ENCODE data around the gene SEMA4C. TPM values are rescaled to one million over a fixed set of nuclear protein-coding genes. Genes with fewer than 3 reads are reported as not detected.

SEMA4C gene
- total and polyA plus RNA-seq, 9 of the 15 experiments (the other 6 are each of a cell fraction or from before 2014, with no cell fraction given): 0.32 to 59.7 (median 23.9) TPM

DNA sequence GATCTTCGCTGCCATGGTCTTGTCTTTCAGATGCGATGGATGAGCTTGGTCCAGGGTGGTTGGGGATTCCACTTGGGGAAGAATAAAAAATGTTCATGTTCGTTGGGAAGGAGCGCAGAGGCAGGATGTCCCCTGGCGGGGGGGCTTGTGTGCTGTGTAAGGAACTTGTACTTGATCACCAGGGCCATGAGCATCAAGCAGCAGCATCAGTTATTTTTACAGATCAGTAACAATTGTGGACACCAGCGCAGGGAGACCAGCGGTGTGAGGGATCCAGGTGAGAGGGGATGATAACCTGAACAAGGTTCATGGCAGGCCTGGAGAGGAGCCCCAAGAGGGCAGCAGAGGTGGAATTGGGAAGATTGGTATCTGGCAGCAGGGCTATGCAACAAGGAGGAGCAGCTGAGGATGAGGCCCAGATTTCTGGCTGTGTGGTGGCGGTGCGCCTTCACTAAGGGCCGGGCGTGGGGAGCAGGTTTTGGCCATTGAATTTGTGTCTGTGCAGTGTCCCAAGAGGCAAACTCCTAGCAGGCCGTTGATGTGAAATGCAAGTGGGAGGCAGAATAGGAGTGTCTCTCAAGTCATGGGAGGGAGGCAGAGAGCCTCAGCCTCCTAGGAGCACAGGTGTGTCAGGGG, 49.9 kb downstream of the SEMA4C start:
- H3K79me2 ChIP-seq (ENCODE audit: control insufficient read depth, insufficient read depth, low read length): peaks cover 53% of the 10 kb centered on the region
- H3K36me3 ChIP-seq (ENCODE audit: control insufficient read depth, insufficient read depth, low read length): peaks cover 50% of the 10 kb centered on the region
- ATAC-seq (no peak), DNase-seq (ENCODE audit: extremely low read depth in 1 of 4, low spot score in 3 of 4) (no peak), FAIRE-seq (no peak)
- H3K9ac ChIP-seq (ENCODE audit: insufficient read depth in 1 of 2, low read depth in 2 of 2, low read length in 2 of 2): peak overlapping the region in 1 of 2 experiments; percentile 31; a peak in 1 of 4 replicates
- WGBS (ENCODE audit: insufficient coverage, low coverage, missing lambda C conversion rate): 85% methylated on average over 12 of the region's 12 CpGs
- no peaks in the 10 kb centered on the region for H3K9me3 ChIP-seq (replicated peaks; ENCODE audit: control insufficient read depth, insufficient read depth, low read depth, low read length)
- H3K9me1 ChIP-seq (ENCODE audit: control insufficient read depth, insufficient read depth, low read length): peaks cover 21% of the 10 kb centered on the region
- BruUV-seq (replicated peaks): no TSS peak
- H3K4me3 ChIP-seq: no peak overlapping the region
- H4K20me1 ChIP-seq (replicated peaks; ENCODE audit: control insufficient read depth, insufficient read depth, low read length): peaks cover 45% of the 10 kb centered on the region
- TF ChIP-seq, protein P1, sequence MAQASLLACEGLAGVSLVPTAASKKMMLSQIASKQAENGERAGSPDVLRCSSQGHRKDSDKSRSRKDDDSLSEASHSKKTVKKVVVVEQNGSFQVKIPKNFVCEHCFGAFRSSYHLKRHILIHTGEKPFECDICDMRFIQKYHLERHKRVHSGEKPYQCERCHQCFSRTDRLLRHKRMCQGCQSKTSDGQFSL (CRISPR knock-in tag; IDR thresholded peaks at IDR 0.05): 0 out of 2 replicates have a peak, but pooled peaks have one; percentile 32
- TF ChIP-seq, protein P1 (tag; IDR thresholded peaks at IDR 0.05): no peak
- TF ChIP-seq TAF1 (IDR thresholded peaks at IDR 0.05; ENCODE audit: control insufficient read depth, extremely low read depth, insufficient read depth, low read length, severe bottlenecking) (no peak), CREB1 (IDR thresholded peaks at IDR 0.05) (no peak), CREB1 (CRISPR knock-in tag; IDR thresholded peaks at IDR 0.05) (no peak), SP1 (CRISPR knock-in tag; IDR thresholded peaks at IDR 0.05) (no peak), ZNF551 (CRISPR knock-in tag; IDR thresholded peaks at IDR 0.05) (no peak), IRF2 (CRISPR knock-in tag; IDR thresholded peaks at IDR 0.05) (no peak)
- TF ChIP-seq, protein P2, sequence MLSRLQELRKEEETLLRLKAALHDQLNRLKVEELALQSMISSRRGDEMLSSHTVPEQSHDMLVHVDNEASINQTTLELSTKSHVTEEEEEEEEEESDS (CRISPR knock-in tag; IDR thresholded peaks at IDR 0.05): no peak
- TF ChIP-seq, protein P3, sequence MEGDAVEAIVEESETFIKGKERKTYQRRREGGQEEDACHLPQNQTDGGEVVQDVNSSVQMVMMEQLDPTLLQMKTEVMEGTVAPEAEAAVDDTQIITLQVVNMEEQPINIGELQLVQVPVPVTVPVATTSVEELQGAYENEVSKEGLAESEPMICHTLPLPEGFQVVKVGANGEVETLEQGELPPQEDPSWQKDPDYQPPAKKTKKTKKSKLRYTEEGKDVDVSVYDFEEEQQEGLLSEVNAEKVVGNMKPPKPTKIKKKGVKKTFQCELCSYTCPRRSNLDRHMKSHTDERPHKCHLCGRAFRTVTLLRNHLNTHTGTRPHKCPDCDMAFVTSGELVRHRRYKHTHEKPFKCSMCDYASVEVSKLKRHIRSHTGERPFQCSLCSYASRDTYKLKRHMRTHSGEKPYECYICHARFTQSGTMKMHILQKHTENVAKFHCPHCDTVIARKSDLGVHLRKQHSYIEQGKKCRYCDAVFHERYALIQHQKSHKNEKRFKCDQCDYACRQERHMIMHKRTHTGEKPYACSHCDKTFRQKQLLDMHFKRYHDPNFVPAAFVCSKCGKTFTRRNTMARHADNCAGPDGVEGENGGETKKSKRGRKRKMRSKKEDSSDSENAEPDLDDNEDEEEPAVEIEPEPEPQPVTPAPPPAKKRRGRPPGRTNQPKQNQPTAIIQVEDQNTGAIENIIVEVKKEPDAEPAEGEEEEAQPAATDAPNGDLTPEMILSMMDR (IDR thresholded peaks at IDR 0.05 in 2 of 3, conservative IDR thresholded peaks at IDR 0.05 in 1 of 3; ENCODE audit: insufficient read depth in 2 of 3, low read depth in 1 of 3, low read length in 3 of 3): 0 out of 6 replicates have a peak, but pooled peaks of 1 of the 3 experiments have one; percentile 1
- POLR2A ChIA-PET: interaction anchor here (0.6 to 1.5 kb wide), 5 partner anchors 10 to 96 kb away, joined by 3 to 5 read pairs (median 3); no protein-coding TSS in a partner anchor
- intact Hi-C loops (cut with micrococcal nuclease) (loop anchor here (5.0 kb wide), 1 partner anchor 58 kb away; the partner anchor contains the start of gene CNNM4), in situ Hi-C loops (cut with MboI) (no loop called here)
- H3K4me1 ChIP-seq (replicated peaks in 1 of 2; ENCODE audit: control insufficient read depth in 2 of 2, insufficient read depth in 2 of 2, low read length in 2 of 2): peaks cover 34 to 49% of the 10 kb centered on the region in 2 experiments
- no peak overlapping the region for H3K4me2 ChIP-seq (ENCODE audit: insufficient read depth, low read length)
- H3K27me3 ChIP-seq (ENCODE audit: control insufficient read depth in 2 of 2, insufficient read depth in 2 of 2, low read length in 2 of 2): no peaks in the 10 kb centered on the region
- CTCF ChIA-PET (ENCODE audit: low intra/inter-chr PET ratio): no interaction called here
- H3K27ac ChIP-seq (ENCODE audit: extremely low read depth, low read depth, low read length): no peak overlapping the region
- H2AFZ ChIP-seq (ENCODE audit: low read depth, low read length): no peak overlapping the region
